Jurkat, Clone E6-1 (cell line): ENCODE results near the gene SMC6. TPM values are rescaled to one million over a fixed set of nuclear protein-coding genes. Genes with fewer than 3 reads are reported as not detected.

Experiments used
- DNase-seq: peaks from one replicate; pipeline ENCODE4 v3.0.0-alpha.2; 2011; ENCODE audit warnings: low read depth, low spot score
- H3K4me3 ChIP-seq: 2 replicates; pipeline ENCODE4 v1.5.1; 2011; ENCODE audit warnings: mild to moderate bottlenecking, low read length, control low read depth, moderate library complexity
- polyA plus RNA-seq: library from polyadenylated mRNA; unstranded; fragments of >200 nt; gene quantifications from one replicate; pipeline ENCODE4 v1.2.1, GENCODE V29; 2012; ENCODE audit warnings: missing spikeins; ENCODE audit not compliant: insufficient read length, insufficient read depth

SMC6 gene
- polyA plus RNA-seq = 17.5 TPM

GRCh38 chr2:17753803-17754663 is at the start of gene SMC6, which contains the start of gene GEN1:
TSS of gene SMC6 (minus strand) at chr2:17753810. CDS start at chr2:17745946, 7,864 bp downstream.
TSS of gene GEN1 (plus strand) at chr2:17754138. CDS start at chr2:17759944, 5,806 bp downstream.
- DNase-seq = peak; percentile 88
- H3K4me3 ChIP-seq = peak within 1 kb of the TSS; percentile 92

GRCh38 chr2:17800693-17801458 is 47.3 kb upstream of the SMC6 start:
- no peak overlapping the region for H3K4me3 ChIP-seq
- no peak for DNase-seq

GRCh38 chr2:17800219-17800618 is 46.6 kb upstream of the SMC6 start:
- DNase-seq = no peak
- no peak overlapping the region for H3K4me3 ChIP-seq

- DNase-seq = no peak
- H3K4me3 ChIP-seq = no peak overlapping the region
Observed at GRCh38 chr2:17799301-17800120, 45.9 kb upstream of the SMC6 start.

GRCh38 chr2:17798338-17798737 is 44.7 kb upstream of the SMC6 start:
- H3K4me3 ChIP-seq = no peak overlapping the region
- no peak for DNase-seq

- DNase-seq = no peak
- H3K4me3 ChIP-seq = no peak overlapping the region
Observed at GRCh38 chr2:17795309-17795708, 41.7 kb upstream of the SMC6 start.

GRCh38 chr2:17793803-17794354 is 40.3 kb upstream of the SMC6 start:
- H3K4me3 ChIP-seq = no peak overlapping the region
- no peak for DNase-seq

- no peak for DNase-seq
- H3K4me3 ChIP-seq = no peak overlapping the region
Observed at GRCh38 chr2:17793296-17793695, 39.7 kb upstream of the SMC6 start.

- peak; percentile 87 for DNase-seq
- H3K4me3 ChIP-seq = no peak overlapping the region
Observed at GRCh38 chr2:17792515-17792914, 38.9 kb upstream of the SMC6 start.

- DNase-seq = no peak
- no peak overlapping the region for H3K4me3 ChIP-seq
Observed at GRCh38 chr2:17791817-17792130, 38.2 kb upstream of the SMC6 start.

- no peak for DNase-seq
- H3K4me3 ChIP-seq = no peak overlapping the region
Observed at GRCh38 chr2:17791121-17791816, 37.7 kb upstream of the SMC6 start.

- H3K4me3 ChIP-seq = no peak overlapping the region
- no peak for DNase-seq
Observed at GRCh38 chr2:17790536-17790935, 36.9 kb upstream of the SMC6 start.

GRCh38 chr2:17788773-17789172 is 35.2 kb upstream of the SMC6 start:
- no peak overlapping the region for H3K4me3 ChIP-seq
- DNase-seq = no peak

- no peak for DNase-seq
- no peak overlapping the region for H3K4me3 ChIP-seq
Observed at GRCh38 chr2:17786727-17787126, 33.1 kb upstream of the SMC6 start.

GRCh38 chr2:17781482-17781881 is 27.9 kb upstream of the SMC6 start:
- no peak overlapping the region for H3K4me3 ChIP-seq
- DNase-seq = no peak

- no peak for DNase-seq
- H3K4me3 ChIP-seq = no peak overlapping the region
Observed at GRCh38 chr2:17780546-17780945, 26.9 kb upstream of the SMC6 start.

- no peak overlapping the region for H3K4me3 ChIP-seq
- no peak for DNase-seq
Observed at GRCh38 chr2:17772532-17772931, 18.9 kb upstream of the SMC6 start.

GRCh38 chr2:17771956-17772355 is 18.3 kb upstream of the SMC6 start:
- no peak overlapping the region for H3K4me3 ChIP-seq
- DNase-seq = no peak

GRCh38 chr2:17768894-17769293 is 15.3 kb upstream of the SMC6 start:
- DNase-seq = no peak

More at GRCh38 chr2:17768894-17769293, 15.3 kb upstream of the SMC6 start:
- H3K4me3 ChIP-seq = no peak overlapping the region
